GM21447 (cell line): ENCODE results near the gene MORN2.
"Not testable (repeated sequence)": the region's sequence is repeated elsewhere in the genome, so short reads cannot be mapped to it uniquely, and the experiment has no call there.

Experiments used
- ATAC-seq: cut with Tn5 transposase; IDR thresholded peaks from one replicate; pipeline ENCODE4 v1.9.1; 2021; ENCODE audit not compliant: unreplicated experiment

Gene MORN2

GRCh38 chr2:38875576-38876367, at the start of gene MORN2, which contains the start of gene DHX57:
Gene MORN2, plus strand, starts transcription at chr2:38875976.
Gene DHX57, minus strand, starts transcription at chr2:38875934. Its CDS starts 7,529 bp downstream, at chr2:38868405.
- peak; percentile 100 for ATAC-seq

DNA sequence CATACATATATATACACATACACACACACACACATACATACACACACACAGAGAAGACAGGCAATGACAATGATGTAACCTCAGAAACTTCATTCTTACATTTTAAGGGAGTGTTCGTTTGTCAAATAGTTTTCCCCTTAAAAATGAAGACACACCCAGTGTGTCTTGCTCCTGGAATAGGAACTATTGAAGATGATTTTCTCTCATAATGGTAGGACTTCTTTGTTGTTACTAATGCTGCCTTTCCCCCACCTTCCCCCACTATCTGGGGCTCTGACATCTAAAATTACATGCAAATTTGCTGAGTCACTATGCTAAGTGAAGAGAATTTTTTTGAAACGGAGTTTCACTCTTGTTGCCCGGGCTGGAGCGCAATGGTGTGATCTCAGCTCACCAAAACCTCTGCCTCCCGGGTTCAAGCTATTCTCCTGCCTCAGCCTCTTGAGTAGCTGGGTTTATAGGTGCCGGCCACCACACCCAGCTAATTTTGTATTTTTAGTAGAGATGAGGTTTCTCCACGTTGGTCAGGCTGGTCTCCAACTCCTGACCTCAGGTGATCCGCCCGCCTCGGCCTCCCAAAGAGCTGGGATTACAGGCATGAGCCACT, 48.1 kb upstream of the MORN2 start:
- not testable (repeated sequence) for ATAC-seq

DNA sequence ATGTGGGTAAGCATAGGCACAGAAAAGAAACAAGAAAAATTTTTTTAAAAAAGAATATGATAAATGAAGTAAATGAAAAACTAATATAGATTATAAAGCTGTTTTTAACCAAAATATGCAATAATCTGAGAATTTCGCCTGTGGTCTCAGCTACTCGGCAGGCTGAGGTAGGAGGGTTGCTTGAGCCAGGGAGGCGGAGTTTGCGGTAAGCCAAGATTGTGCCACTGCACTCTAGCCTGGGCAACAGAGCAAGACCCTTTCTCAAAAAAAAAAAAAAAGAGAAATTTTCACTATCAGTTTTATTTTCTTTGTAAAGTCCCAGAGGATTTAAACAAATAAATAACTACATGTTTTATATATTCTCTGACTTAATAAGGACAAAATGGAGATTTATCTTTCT, 47.3 kb upstream of the MORN2 start:
- no peak for ATAC-seq

GRCh38 chr2:38829971-38830370, 45.8 kb upstream of the MORN2 start:
- ATAC-seq, result no peak

DNA sequence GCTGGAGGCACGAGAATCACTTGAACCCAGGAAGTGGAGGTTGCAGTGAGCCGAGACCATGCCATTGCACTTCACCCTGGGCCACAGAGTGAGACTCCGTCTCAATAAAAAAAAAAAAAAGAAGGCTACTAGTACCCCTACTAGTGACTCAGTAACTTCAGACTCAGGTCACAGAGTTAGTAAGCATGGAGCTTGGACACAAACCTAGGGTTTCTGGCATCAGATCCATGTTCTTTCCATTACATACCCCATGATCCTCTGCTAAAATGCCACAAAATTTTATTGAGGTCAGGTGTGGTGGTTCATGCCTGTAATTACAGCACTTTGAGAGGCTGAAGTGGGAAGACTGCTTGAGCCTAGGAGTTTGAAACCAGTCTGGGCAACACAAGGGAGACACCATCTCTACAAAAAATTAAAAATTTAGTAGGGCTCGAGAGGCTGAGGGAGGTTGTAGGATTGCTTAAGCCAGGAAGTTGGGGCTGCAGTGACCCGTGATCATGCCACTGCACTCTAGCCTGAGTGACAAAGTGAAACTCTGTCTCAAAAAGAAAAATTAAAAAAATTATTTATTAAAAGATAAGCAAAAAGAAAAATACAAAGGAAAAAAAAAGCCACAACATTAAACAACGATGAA, 45.1 kb upstream of the MORN2 start:
- ATAC-seq, result no peak

- no peak for ATAC-seq
These were observed 40.7 kb upstream of the MORN2 start for GRCh38 chr2:38835015-38835601.

- ATAC-seq, result peak; percentile 94
These were observed 39.8 kb upstream of the MORN2 start for GRCh38 chr2:38835990-38836389.

DNA sequence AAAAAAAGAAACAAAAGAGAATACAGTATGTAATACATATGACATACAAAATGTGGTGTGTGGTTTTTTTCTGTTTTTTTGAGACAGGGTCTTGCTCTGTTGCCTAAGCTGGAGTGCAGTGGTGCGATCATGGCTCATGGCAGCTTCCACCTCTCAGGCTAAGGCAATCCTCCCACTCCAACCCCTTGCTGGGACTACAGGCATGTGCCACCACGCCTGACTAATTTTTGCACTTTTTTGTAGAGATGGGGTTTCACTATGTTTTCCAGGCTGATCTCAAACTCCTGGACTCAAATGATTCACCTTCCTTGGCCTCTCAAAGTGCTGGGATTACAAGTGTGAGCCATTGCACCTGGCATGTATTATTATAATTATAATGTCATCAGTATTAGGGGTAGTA, 39.0 kb upstream of the MORN2 start:
- ATAC-seq, result peak; percentile 20

GRCh38 chr2:38850045-38850444, 25.7 kb upstream of the MORN2 start:
- ATAC-seq, result peak; percentile 97

GRCh38 chr2:38856165-38856564, 19.6 kb upstream of the MORN2 start:
- ATAC-seq, result no peak

GRCh38 chr2:38862476-38862875, 13.3 kb upstream of the MORN2 start:
- no peak for ATAC-seq

GRCh38 chr2:38863061-38863695, 12.6 kb upstream of the MORN2 start:
- ATAC-seq, result no peak

DNA sequence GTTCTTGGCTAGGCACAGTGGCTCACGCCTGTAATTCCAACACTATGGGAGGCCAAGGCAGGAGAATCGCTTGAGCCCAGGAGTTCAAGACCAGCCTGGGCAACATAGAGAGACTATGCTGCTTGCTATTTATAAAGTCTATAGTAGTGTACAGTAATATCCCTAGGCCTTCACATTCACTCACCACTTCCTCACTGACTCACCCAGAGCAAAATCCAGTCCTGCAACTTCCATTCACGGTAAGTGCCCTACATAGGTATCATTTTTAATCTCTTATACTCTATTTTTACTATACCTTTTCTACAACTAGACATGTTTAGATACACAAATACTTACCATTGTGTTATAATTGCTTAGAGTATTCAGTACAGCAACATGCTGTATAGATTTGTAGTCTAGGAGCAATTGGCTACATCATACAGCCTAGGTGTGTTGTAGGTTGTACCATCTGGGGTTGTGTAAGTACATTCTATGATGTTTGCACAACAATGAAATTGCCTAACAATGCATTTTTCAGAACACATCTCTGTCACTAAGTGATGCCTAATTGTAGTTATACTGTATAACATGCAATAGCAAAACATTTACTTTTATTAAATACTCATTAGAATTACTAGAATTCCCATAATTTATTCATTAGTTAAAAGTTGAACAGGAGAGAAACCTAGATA, 8.9 kb upstream of the MORN2 start:
- no peak for ATAC-seq

DNA sequence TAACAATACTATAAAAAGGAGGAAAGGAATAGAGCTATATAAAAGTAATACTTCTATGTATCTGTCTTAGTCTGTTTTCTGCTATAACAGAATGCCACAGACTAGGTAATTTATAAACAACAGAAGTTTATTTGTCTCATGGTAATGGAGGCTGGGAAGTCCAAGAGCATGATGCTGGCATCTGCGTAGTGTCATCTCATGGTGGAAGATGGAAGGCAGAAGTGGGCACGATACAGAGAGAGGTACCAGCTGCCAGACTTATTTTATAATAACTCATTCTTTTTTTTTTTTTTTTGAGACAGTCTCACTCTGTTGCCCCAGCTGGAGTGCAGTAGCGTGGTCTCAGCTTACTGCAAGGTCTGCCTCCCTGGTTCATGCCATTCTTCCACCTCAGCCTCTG, 4.3 kb upstream of the MORN2 start:
- no peak for ATAC-seq

- no peak for ATAC-seq
These were observed 2.0 kb upstream of the MORN2 start for GRCh38 chr2:38873763-38874162.

GRCh38 chr2:38875227-38875575, 575 bp upstream of the MORN2 start:
- ATAC-seq, result no peak

DNA sequence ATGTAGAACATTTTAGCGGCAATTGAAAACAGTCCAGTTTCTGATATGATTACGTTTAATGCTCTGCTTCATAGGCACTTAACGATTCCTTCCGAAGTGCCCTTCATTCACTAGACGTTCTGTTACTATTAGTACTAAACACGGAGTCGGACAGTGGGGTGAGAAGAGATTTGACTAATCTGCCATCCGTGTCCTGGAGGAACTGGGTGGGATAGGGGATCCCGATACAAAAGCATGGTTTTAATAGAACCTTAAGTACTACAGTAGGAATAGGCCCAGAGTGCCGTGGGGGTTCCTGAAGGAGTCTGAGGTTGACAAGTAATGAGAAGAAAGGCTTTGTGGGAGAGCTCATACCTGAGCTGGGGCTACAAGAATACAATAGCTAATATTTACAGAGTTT, 631 bp downstream of the MORN2 start:
- no peak for ATAC-seq

GRCh38 chr2:38886063-38886462, 10.3 kb downstream of the MORN2 start:
- ATAC-seq, result no peak

GRCh38 chr2:38887347-38887746, 11.6 kb downstream of the MORN2 start:
- ATAC-seq, result no peak

DNA sequence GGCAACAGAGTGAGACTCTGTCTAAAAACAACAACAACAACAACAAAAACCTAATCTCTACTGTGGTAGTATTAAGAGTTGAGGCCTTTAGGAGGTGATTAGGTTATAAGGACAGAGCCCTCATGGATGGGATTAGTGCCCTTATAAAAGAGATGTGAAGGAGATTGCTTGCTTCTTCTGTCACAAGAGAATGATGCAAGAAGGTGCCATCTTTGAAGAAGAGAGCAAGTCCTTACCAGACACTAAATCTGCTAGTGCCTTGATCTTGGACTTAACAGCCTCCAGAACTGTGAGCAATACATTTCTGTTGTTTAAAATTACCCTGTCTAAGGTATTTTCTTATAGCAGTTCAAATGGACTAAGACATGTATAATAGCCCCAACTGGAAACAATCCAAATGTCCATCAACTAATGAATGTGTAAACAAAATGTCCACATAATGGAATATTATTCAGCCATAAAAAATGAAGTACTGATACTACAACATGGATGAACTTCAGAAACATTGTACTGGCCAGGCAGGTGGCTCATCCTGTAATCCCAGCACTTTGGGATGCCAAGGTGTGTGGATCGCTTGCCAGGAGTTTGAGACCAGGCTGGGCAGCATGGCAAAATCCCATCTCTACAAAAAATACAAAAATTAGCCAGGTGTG, 12.3 kb downstream of the MORN2 start:
- ATAC-seq, result no peak
